SU-DHL-6 (cell line): ENCODE results near the gene THOC7.

ENCODE experiments used
- CTCF ChIP-seq: fragments of 200-600 bp; sonication (generic); IDR thresholded peaks from one replicate; pipeline ENCODE4 v1.5.1; 2017; ENCODE audit warnings: antibody characterized with exemption, mild to moderate bottlenecking, low read length, moderate library complexity; ENCODE audit not compliant: insufficient read depth, poor library complexity, severe bottlenecking
- EZH2phosphoT487 ChIP-seq: fragments of 200-600 bp; sonication (generic), shearing (Covaris generic); conservative IDR thresholded peaks from 2 replicates; pipeline ENCODE4 v1.6.1; 2018; ENCODE audit warnings: mild to moderate bottlenecking, antibody characterized with exemption, low read length, moderate library complexity, mixed read lengths

- TF ChIP-seq CTCF (no peak), EZH2phosphoT487 (no peak)
These were observed 29.3 kb upstream of the THOC7 start for GRCh38 chr3:63892773-63893352.
